Measurements from ENCODE around the gene DHX35.

DNA sequence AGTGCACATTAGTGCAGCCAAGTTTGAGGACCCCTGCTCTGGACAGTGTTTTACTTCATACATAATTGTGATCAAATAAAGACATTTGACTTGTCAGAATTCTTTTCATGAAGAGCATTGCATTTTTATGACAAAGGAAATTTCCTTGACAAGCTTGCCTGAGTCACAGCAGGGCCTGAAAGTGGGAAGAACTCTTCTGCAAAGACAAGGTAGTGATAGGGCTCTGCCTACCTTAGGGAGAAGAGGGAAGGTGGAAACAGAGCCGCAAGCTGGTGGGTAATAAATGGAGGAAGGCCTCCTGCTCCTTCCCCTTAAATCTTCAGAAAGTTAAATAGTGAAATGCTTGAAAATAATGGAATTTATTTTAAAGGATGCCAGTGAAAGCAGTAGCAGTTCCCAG, 118.2 kb downstream of the DHX35 start:
- no peak for TF ChIP-seq YY1 (IDR thresholded peaks at IDR 0.05; ENCODE audit: insufficient read depth, insufficient read length)
- no peak for TF ChIP-seq SUZ12 (IDR thresholded peaks at IDR 0.05; ENCODE audit: extremely low read depth, insufficient read depth, insufficient read length)
- TF ChIP-seq ZNF274 (IDR thresholded peaks at IDR 0.05; ENCODE audit: low read depth, low read length) = no peak
